ENCODE results near the gene SMIM38.
A peak's percentile ranks its signal among the peaks of the same experiment; 100 is the strongest.

The SMIM38 gene

GRCh38 chr11:69161117-69161407 is 5.3 kb downstream of the SMIM38 start:
- no peak for DNase-seq

GRCh38 chr11:69162505-69162904 is 6.8 kb downstream of the SMIM38 start:
- no peak for DNase-seq

GRCh38 chr11:69163842-69164241 is 8.1 kb downstream of the SMIM38 start:
- no peak for DNase-seq

GRCh38 chr11:69164824-69165223 is 9.1 kb downstream of the SMIM38 start:
- DNase-seq, result no peak

GRCh38 chr11:69165775-69166174 is 10.0 kb downstream of the SMIM38 start:
- no peak for DNase-seq

DNA sequence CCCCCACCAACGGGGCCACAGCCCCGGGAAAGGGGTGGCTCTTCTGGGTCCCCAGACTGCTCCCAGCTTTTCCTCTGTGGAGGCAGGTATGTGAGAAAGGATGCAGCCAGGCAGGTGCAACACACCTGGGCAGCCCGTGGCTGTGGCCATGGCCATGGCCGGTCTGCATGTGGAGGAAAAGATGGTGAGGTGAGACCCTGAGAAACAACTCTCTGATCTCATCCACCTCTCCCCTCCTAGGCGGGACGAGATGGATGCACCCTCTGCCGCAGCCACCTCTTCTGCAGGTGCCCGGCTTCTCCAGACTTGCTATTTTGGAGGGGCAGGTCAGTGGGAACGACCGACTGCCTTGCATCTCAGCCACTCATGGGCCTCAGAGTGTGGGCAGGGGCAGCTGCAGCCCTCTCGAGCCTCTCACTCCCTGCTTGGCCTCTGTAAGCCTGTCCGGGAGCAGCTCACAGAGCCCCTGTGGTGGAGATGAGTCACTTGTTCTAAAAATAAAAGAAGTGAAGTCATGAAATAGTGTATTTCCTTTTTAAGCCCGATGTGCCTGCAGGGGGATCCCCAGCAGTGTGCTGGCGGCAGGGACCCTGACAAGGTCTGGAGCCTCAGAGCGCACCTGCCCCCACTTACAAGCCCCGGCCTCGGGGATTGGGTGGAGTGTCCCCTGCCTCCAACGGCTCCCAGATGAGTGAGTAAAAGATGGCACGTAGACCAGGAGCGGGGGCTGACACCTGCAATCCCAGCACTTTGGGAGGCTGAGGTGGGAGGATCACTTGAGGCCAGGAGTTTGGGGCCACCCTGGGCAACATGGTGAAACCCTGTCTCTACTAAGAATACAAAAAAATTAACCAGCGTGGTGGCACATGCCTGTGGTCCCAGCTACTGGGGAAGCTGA is 10.7 kb downstream of the SMIM38 start:
- no peak for DNase-seq

- DNase-seq, result no peak
Measured at GRCh38 chr11:69167130-69167915, 11.6 kb downstream of the SMIM38 start.

DNA sequence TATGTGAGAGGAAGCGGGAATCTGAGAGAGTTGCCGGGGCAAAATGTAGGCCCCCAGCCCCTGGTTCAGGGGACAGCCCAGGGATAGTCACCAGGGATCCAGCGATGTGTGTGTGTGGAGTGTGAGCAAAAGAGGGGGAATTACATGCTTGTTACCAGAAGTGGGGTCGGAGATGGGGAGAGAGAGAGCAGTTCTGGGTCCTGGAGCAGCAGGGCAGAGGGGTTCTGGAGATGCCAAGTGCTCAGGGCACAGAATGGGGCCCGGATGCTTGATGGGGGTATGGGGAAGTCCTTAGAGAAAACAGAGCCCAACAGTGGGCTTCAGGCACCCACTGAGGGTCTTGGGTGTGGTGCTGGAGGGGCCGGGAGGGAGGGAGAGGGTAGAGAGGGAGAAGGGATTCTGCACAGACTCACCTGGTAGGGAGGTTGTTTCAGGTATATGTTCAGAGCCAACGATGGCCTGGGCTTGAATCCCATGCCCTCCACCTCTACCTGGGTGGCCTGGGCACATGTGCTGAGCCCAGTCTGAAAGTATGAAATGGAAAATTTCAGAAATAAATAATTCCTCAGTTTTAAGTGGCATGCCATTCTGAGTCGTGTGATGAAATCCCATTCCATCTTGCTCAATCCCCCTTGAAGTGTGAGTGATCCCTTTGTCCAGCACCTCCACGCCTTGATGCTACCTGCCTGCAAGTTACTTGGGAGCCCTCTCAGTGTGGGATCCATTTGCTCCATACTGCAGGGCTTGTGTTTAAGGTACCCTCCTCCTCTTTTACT is 12.4 kb downstream of the SMIM38 start:
- no peak for DNase-seq

DNA sequence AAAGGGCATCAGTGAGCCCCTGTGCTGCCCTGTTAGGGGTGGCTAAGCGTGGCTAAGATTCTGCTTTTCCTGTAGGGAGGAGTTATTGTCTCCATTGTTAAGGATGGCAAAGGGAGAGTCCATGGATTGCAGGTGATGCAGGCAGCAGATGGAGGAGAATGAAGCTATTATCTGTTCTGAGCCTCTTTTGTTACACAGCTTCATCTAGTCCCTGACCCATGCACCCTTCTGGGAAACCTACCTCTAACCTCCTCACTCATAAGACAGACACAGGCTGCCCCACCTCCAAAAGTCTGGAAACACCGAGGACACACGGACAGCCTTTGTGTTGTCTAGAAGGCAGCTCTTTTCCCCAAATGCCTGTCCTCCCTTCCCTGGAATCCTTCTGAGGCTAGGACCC is 13.7 kb downstream of the SMIM38 start:
- DNase-seq, result no peak

DNA sequence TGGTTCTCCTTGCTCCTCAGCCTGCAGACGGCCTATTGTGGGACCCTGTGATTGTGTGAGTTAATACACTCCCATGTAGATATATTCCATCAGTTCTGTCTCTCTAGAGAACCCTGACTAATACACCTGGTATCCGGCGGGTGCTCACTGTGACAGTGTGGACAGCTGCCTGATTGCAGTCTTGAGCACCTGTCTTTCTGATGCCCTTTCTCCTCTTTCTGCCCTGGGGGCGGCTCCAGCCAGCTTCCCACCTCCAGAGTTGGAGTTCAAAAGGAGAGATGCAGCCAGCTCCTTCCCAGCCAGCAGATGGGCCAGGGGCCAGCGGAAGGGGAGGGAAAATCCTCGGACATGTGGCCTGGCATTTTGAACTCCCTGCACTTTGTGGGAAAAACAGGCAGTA is 15.0 kb downstream of the SMIM38 start:
- DNase-seq, result no peak

DNA sequence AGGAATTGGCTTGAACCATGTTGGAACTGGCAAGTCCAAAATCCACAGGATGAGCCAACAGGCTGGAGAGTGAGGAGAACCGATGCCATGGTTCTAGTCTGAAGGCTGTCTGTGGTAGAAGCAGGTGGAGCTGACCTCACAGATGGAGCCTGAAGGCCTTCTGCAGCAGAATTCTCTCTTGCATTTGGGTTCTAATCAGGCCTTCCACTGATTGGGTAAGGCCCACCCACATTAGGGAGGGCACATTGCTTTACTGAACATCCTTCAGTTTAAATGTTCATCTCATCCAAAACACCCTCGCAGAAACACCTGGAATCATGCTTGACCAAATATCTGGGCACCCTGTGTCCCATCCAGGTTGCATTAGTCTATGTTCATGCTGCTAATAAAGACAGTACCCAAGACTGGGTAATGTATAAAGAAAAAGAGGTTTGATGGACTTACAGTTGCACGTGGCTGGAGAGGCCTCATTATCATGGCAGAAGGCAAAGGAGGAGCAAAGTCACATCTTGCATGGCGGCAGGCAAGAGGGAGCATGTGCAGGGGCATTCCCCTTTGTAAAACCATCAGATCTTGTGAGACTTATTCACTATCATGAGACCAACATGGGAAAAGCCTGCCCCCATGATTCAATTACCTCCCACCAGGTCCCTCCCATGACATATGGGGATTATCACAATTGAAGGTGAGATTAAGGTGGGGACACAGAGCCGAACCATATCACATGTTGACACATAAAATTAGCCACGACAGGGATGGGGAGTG is 15.9 kb downstream of the SMIM38 start:
- DNase-seq, result peak; percentile 25

DNA sequence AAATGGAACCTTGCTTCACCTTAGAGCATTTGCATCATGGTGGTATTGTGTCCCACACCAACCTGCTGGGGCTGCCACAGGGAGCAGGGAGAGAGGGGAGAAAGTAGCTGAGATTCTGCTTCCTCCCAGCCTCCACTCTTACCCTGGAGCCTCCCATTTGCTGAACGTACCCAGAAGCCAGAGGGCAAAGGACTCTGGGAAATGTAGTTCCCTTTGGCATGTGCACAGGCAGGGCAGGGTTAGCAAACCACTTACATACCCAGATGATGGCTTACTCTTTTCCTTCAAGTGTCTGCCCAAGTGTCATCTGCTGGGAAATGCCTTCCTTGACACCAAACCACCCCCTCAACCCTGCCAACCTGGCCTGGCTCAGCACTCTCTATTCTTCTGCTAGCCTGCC is 16.9 kb downstream of the SMIM38 start:
- peak; percentile 15 for DNase-seq

DNA sequence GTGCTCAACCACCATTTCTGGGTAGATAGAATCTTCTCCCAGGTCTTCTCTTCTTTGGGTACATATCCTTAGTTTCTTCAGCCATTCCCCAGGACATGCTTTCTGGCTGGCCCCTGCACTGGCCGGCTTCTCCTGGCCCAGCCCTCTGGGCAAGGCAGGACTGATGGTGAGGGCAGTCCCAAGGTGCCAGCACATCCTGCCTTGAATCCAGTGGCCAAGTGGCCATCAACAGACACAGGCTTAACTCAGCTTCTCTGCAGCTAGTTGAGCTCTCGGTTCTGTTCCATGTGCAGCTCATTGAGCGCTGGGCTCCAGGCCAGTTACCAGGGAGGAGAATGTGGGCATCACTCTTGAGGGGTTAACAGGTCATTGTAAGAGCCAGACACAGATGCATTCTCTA is 17.6 kb downstream of the SMIM38 start:
- DNase-seq, result no peak

DNA sequence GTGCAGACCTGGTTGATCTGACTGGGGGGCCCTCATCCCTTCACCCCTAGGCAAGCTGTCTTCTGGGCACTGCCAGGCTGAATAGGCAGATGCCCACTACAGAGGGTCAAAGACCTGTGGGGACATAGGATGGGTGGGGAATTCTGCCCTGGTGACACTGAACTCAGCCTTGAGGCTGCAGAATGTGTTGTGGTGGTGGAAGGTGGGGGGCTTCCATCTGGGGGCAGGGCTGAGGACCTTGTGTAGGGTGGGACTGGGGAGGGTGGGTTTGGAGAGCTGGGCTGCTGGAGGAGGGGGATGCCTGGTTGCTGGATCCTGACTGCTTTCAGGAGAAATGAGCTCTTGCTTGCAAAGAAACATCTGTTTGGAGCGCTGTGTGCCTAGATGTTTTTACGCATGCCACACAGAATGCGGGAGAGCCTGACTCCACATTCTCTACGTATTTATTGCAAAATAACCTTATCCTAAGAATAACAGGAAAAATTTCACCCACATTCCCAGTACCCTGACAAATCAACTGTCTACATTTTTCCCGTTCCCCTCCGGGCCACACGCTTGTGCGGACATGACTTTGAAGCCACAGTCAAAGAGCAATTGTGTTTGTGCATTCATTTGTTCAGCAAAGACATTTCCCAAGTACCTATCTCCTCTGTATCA is 18.3 kb downstream of the SMIM38 start:
- no peak for DNase-seq

GRCh38 chr11:69174841-69175240 is 19.1 kb downstream of the SMIM38 start:
- DNase-seq, result no peak

DNA sequence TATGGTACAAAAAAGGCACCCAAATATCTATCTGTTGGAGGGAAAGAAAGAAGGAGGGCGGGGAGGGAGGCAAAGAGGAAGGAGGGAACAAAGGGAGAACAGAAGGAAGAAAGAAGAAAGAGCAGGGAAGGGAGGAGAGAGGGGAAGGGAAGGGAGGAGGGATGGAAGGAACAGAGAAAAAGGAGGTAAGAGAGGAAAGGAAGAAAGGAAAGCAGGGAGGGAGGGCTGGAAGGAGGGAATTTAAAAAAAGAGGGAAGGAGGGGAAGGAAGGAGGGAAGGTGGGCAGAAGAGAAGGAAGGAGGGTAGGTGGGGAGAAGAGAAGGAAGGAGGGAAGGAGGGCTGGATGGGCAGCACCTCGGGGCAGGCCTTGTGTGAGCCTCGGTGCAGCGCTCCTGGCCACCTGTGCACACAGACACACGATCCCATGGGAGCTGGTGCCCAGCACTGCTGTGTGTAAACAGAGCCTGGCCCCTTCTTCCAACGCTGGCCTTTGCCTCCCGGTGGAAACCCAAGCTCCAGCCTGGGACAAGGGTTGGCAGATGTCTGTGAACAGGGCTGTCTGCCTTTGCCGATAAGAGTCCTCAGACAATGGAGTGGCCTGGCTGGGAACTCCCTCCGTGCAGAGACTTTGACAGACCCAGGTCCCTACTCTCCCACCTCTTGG is 23.2 kb downstream of the SMIM38 start:
- no peak for DNase-seq

DNA sequence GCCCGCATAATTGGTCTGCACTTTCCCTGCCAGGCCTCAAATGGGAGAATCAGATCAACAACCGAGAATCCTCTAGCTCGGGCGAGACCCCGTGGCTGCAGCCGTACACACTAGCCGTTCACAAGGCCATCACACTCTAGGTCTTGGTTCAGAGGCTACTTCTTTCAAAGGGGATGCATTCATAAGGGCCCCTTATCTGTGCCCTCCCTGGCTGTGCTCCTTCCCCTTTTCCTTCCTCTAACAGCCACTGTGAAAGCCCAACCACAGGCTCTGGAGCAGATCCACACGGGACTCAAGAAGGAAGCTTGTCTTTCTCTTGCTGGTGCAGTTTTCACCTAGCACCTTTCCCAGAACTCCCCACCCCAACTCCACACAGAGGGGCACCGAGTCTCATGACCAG is 24.5 kb downstream of the SMIM38 start:
- no peak for DNase-seq

DNA sequence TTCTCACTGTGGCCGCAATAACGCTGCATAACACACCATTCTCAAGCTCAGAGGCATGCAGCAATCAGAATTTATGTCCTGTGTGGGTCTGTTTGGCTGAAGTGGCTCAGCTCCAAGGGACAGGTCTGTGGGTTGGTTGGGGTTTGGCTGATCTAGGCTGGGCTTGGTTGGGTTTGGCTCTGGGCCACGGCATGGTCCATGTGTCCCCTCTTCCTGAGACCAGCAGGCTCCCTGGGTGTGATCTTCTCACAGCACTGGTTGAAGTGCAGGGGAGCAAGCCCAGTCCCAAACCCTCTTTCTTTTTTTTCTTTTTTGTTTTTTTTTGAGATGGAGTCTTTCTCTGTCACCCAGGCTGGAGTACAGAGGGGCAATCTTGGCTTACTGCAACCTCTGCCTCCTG is 25.0 kb downstream of the SMIM38 start:
- no peak for DNase-seq

DNA sequence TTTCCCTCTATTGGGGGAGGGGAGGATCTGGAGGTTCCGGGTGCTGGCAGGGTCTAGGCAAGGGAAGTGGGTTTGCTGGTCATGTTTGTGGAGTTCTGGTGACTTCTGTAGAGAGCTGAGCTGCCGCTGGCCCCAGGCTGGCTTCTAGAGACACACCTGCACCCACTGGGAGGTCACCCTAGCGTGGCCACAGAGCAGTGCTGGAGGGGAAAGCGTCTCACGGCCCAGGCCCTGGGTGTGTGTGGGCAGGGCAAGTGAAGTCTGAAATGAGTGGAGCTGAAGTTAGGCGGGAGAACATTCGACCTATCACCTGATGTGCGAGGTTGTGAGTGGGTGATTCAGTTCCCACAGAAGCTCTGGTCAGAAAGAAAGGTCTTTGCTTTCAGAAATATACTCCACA is 27.9 kb downstream of the SMIM38 start:
- no peak for DNase-seq

DNA sequence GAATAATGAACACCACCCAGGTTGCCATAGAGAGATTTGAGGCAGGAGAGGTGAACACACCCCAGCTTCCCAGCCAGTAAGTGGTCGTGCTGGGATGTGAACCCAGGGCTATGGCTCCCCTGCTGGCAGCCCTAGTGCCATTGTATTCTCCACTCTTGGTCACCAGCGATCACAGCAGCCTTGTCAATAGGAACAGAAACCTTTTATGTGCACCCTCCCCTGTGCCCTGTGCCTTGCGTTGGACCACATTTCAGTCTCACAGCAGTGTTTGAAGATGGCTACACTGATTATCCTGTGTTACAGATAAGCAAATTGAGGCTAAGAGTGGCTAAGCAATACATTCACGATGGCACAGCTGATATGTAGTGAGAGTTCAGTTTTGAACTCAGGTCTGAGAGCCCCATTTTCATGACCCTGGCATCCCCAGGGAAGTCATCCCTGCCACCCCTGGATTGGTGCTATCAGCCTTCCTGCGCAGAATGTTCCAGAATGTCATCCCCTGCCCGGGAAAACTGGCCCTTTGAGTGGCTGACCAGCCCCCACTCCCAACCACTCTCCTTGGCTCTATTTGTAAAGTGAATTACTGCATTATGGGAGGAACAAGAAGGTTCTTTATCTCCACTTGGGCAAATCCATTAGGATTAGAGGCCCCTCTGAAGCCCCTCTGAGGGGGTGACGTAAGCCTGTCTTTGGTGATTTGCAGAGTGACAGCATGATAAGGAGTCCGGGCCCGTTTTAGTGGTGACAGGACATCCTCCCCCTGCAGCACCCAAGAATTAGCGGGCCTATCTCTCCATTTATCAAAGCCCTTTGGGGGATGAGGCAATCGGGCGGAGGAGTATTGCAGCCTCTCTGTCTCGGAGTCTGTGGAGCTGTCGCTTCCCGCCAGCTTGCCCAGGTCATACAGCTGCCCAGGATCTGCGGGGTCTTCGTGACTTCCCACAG is 30.9 kb downstream of the SMIM38 start:
- peak; percentile 1 for DNase-seq
